Measurements from ENCODE around the gene GIPC1.
A peak's percentile ranks its signal among the peaks of the same experiment; 100 is the strongest.
"Not testable (repeated sequence)": the region's sequence is repeated elsewhere in the genome, so short reads cannot be mapped to it uniquely, and the experiment has no call there.

GIPC1 gene

GRCh38 chr19:14517840-14518505 lies 22.0 kb upstream of the GIPC1 start, which contains the start of gene DNAJB1:
Gene DNAJB1, minus strand, starts transcription at chr19:14518397. Its CDS starts 48 bp downstream, at chr19:14518349.
- DNase-seq (ENCODE audit: low read depth), result no peak

GRCh38 chr19:14517446-14517839 lies 21.5 kb upstream of the GIPC1 start:
- DNase-seq (ENCODE audit: low read depth), result no peak

- no peak for DNase-seq (ENCODE audit: low read depth)
Observed at GRCh38 chr19:14516746-14517438, 21.0 kb upstream of the GIPC1 start.

- DNase-seq (ENCODE audit: low read depth), result no peak
Observed at GRCh38 chr19:14516048-14516534, 20.2 kb upstream of the GIPC1 start.

GRCh38 chr19:14515501-14516047 lies 19.6 kb upstream of the GIPC1 start:
- DNase-seq (ENCODE audit: low read depth), result no peak

- no peak for DNase-seq (ENCODE audit: low read depth)
Observed at GRCh38 chr19:14514215-14514863, 18.4 kb upstream of the GIPC1 start.

- DNase-seq (ENCODE audit: low read depth), result no peak
Observed at GRCh38 chr19:14512406-14512961, 16.6 kb upstream of the GIPC1 start.

GRCh38 chr19:14511229-14511593 lies 15.3 kb upstream of the GIPC1 start:
- no peak for DNase-seq (ENCODE audit: low read depth)

GRCh38 chr19:14510311-14511228 lies 14.6 kb upstream of the GIPC1 start:
- DNase-seq (ENCODE audit: low read depth), result no peak

GRCh38 chr19:14507704-14508542 lies 12.0 kb upstream of the GIPC1 start:
- DNase-seq (ENCODE audit: low read depth), result no peak

- DNase-seq (ENCODE audit: low read depth), result peak; percentile 43
Observed at GRCh38 chr19:14505488-14506239, 9.7 kb upstream of the GIPC1 start.

- not testable (repeated sequence) for DNase-seq (ENCODE audit: low read depth)
Observed at GRCh38 chr19:14504575-14504974, 8.6 kb upstream of the GIPC1 start.

- no peak for DNase-seq (ENCODE audit: low read depth)
Observed at GRCh38 chr19:14503285-14503684, 7.4 kb upstream of the GIPC1 start.

- no peak for DNase-seq (ENCODE audit: low read depth)
Observed at GRCh38 chr19:14502334-14503092, 6.6 kb upstream of the GIPC1 start.

- DNase-seq (ENCODE audit: low read depth), result no peak
Observed at GRCh38 chr19:14497228-14497921, 1.4 kb upstream of the GIPC1 start.

GRCh38 chr19:14496834-14497227 lies 904 bp upstream of the GIPC1 start:
- DNase-seq (ENCODE audit: low read depth), result no peak

GRCh38 chr19:14495672-14496028 lies 277 bp downstream of the GIPC1 start:
- no peak for DNase-seq (ENCODE audit: low read depth)

- DNase-seq (ENCODE audit: low read depth), result no peak
Observed at GRCh38 chr19:14494910-14495671, 836 bp downstream of the GIPC1 start.

All from stimulated activated CD8-positive, alpha-beta memory T cell treated with anti-CD3 and anti-CD28 coated beads, Interleukin-15, amount 100 ng/mL, for 1 hour (primary cell).